Kidney (tissue), 14 donors: ENCODE data around the gene SPOCK1. TPM values are rescaled to one million over a fixed set of nuclear protein-coding genes. Genes with fewer than 3 reads are reported as not detected.

Source experiments
- DNase-seq, 5 donors: peaks; one replicate each; pipeline ENCODE4 v3.0.0-alpha.2; 2013 to 2020
- FAIRE-seq: peaks from 2 replicates; lab custom pipeline; 2012; peaks lifted over from hg19 to GRCh38; lab: Jason Lieb, UNC
- H3K27ac ChIP-seq, 2 donors: one replicate each; pipeline ENCODE4 v1.7.0; 2013; ENCODE audit warnings: low read depth in 2 of 2, low read length in 2 of 2, inconsistent platforms in 1 of 2
- H3K27me3 ChIP-seq: one replicate; pipeline ENCODE4 v1.7.1; 2013; ENCODE audit warnings: low read length, inconsistent platforms; ENCODE audit not compliant: control insufficient read depth, insufficient read depth
- H3K36me3 ChIP-seq, 3 donors: one replicate each; pipeline versions ENCODE4 v1.7.0 to v1.7.1; 2013; ENCODE audit warnings: low read length in 3 of 3, control low read depth in 1 of 3, inconsistent platforms in 1 of 3; ENCODE audit not compliant: insufficient read depth in 3 of 3, control insufficient read depth in 2 of 3
- H3K4me1 ChIP-seq, 3 donors: one replicate each; pipeline versions ENCODE4 v1.7.0 to v1.7.1; 2013; ENCODE audit warnings: low read length in 3 of 3, inconsistent platforms in 1 of 3, low read depth in 1 of 3; ENCODE audit not compliant: control insufficient read depth in 2 of 3, insufficient read depth in 2 of 3
- H3K4me3 ChIP-seq, 3 donors: one replicate each; pipeline versions ENCODE4 v1.7.0 to v1.8.1; 2013; ENCODE audit warnings: low read length in 3 of 3, control low read depth in 1 of 3, inconsistent platforms in 1 of 3
- H3K9ac ChIP-seq, 3 donors: one replicate each; pipeline versions ENCODE4 v1.7.0 to v1.7.1; 2013; ENCODE audit warnings: low read length in 3 of 3, control low read depth in 1 of 3, inconsistent platforms in 1 of 3
- H3K9me3 ChIP-seq, 3 donors: one replicate each; pipeline versions ENCODE4 v1.7.0 to v1.7.1; 2013; ENCODE audit warnings: low read length in 3 of 3, control low read depth in 1 of 3, inconsistent platforms in 1 of 3; ENCODE audit not compliant: control insufficient read depth in 2 of 3, insufficient read depth in 1 of 3
- CTCF ChIP-seq: IDR thresholded peaks from 3 replicates; pipeline ENCODE4 v1.5.1; 2012; ENCODE audit warnings: mild to moderate bottlenecking, moderate library complexity, borderline replicate concordance; ENCODE audit not compliant: insufficient read depth; ENCODE audit errors: extremely low read depth
- intact Hi-C: fragments of 100-400 bp; cut with DNase I; formaldehyde crosslinking; loops from one replicate; pipeline ENCODE4 v1.11.1; 2022
- polyA plus RNA-seq: library from polyadenylated mRNA; stranded (reverse); fragments of 350-450 nt; fragmentation: Illumina TruSeq; extraction: RNeasy Lipid Tissue Mini Kit (QIAGEN cat#74804); gene quantifications from one replicate; pipeline ENCODE4 v1.2.3, GENCODE V29; 2014; ENCODE audit warnings: low read depth, low replicate concordance; ENCODE audit not compliant: insufficient read depth
- total RNA-seq: library from RNA; stranded (reverse); fragmentation: NEBNext Ultra II Directional; extraction: Animal tissue kit (Norgen Biotek cat#: 25700); gene quantifications from one replicate; pipeline ENCODE4 v1.2.1, GENCODE V29; 2021
- donor health status: control.
- donor health status: control.
- donor health status: control.
- donor health status: control.
- donor health status: control.
- donor health status: DM: yes; HTN: yes; CAD: no.
- donor health status: Normal renal cell carcinoma (clear cell type).

The SPOCK1 gene
- total and polyA plus RNA-seq, 2 donors from 2014 or later, result 15.7 to 32.8 TPM

GRCh38 chr5:137099651-137100050 is 399.5 kb downstream of the SPOCK1 start:
- Histone ChIP-seq H3K4me1 (no peaks in the 10 kb centered on the region), H3K27ac (no peak overlapping the region), H3K27me3 (no peaks in the 10 kb centered on the region), H3K36me3 (no peaks in the 10 kb centered on the region), H3K9ac (no peak overlapping the region), H3K9me3 (no peaks in the 10 kb centered on the region), H3K4me3 (no peak overlapping the region)
- FAIRE-seq (no peak), DNase-seq (no peak)
- TF ChIP-seq CTCF, result no peak
- intact Hi-C loops, result no loop called here

GRCh38 chr5:137098663-137099062 is 400.5 kb downstream of the SPOCK1 start:
- intact Hi-C loops, result no loop called here
- Histone ChIP-seq H3K27ac (no peak overlapping the region), H3K4me3 (no peak overlapping the region), H3K9ac (no peak overlapping the region), H3K27me3 (no peaks in the 10 kb centered on the region), H3K36me3 (no peaks in the 10 kb centered on the region), H3K4me1 (no peaks in the 10 kb centered on the region), H3K9me3 (no peaks in the 10 kb centered on the region)
- TF ChIP-seq CTCF, result no peak
- DNase-seq (no peak), FAIRE-seq (no peak)

- FAIRE-seq, result no peak
- no peak for DNase-seq
- no peak overlapping the region for H3K4me3 ChIP-seq
- H3K4me1 ChIP-seq, result no peaks in the 10 kb centered on the region
- no peak overlapping the region for H3K27ac ChIP-seq
- no peak overlapping the region for H3K9ac ChIP-seq
- H3K36me3 ChIP-seq, result no peaks in the 10 kb centered on the region
- intact Hi-C loops, result no loop called here
- no peak for TF ChIP-seq CTCF
- no peaks in the 10 kb centered on the region for H3K27me3 ChIP-seq
- no peaks in the 10 kb centered on the region for H3K9me3 ChIP-seq
These were observed 400.9 kb downstream of the SPOCK1 start for GRCh38 chr5:137098238-137098637.

GRCh38 chr5:137097203-137097602 is 401.9 kb downstream of the SPOCK1 start:
- DNase-seq (no peak), FAIRE-seq (no peak)
- Histone ChIP-seq H3K27ac (no peak overlapping the region), H3K9ac (no peak overlapping the region), H3K9me3 (no peaks in the 10 kb centered on the region), H3K36me3 (no peaks in the 10 kb centered on the region), H3K27me3 (no peaks in the 10 kb centered on the region), H3K4me1 (no peaks in the 10 kb centered on the region), H3K4me3 (no peak overlapping the region)
- no peak for TF ChIP-seq CTCF
- intact Hi-C loops, result no loop called here
